Astrocyte (in vitro differentiated cells and primary cell): ENCODE results near the gene PTPN22. TPM values are rescaled to one million over a fixed set of nuclear protein-coding genes. Genes with fewer than 3 reads are reported as not detected.

Experiments
- DNase-seq: peaks from one replicate; pipeline ENCODE4 v3.0.0-alpha.2; 2010; ENCODE audit warnings: low read depth
- FAIRE-seq: peaks from 2 replicates; lab custom pipeline; 2011; peaks lifted over from hg19 to GRCh38; lab: Jason Lieb, UNC
- H2AFZ ChIP-seq: 2 replicates; pipeline ENCODE4 v1.6.0; 2012; ENCODE audit warnings: low read depth, low read length, inconsistent platforms
- H3K27ac ChIP-seq: 2 replicates; pipeline ENCODE4 v1.5.1; 2011; ENCODE audit warnings: low read depth, low read length, inconsistent platforms
- H3K27me3 ChIP-seq: 2 replicates; pipeline ENCODE4 v1.6.0; 2011; ENCODE audit warnings: low read length, inconsistent platforms; ENCODE audit not compliant: insufficient read depth
- H3K36me3 ChIP-seq: 2 replicates; pipeline ENCODE4 v1.5.1; 2011; ENCODE audit warnings: low read length, inconsistent platforms; ENCODE audit not compliant: insufficient read depth
- H3K4me1 ChIP-seq: 2 replicates; pipeline ENCODE4 v1.5.1; 2011; ENCODE audit warnings: low read length, inconsistent platforms; ENCODE audit not compliant: insufficient read depth
- H3K4me2 ChIP-seq: 2 replicates; pipeline ENCODE4 v1.6.0; 2012; ENCODE audit warnings: low read length, inconsistent platforms
- H3K4me3 ChIP-seq: 2 replicates; pipeline ENCODE4 v1.5.1; 2011; ENCODE audit warnings: low read depth, mild to moderate bottlenecking, low read length, inconsistent platforms; ENCODE audit not compliant: insufficient read depth
- H3K79me2 ChIP-seq: 2 replicates; pipeline ENCODE4 v1.6.0; 2012; ENCODE audit warnings: mild to moderate bottlenecking, low read length, inconsistent platforms; ENCODE audit not compliant: insufficient read depth
- H3K9ac ChIP-seq: 2 replicates; pipeline ENCODE4 v1.6.0; 2012; ENCODE audit warnings: mild to moderate bottlenecking, low read length, inconsistent platforms
- H3K9me3 ChIP-seq: 2 replicates; pipeline ENCODE4 v1.5.1; 2012; ENCODE audit warnings: low read depth, mild to moderate bottlenecking, low read length, inconsistent platforms; ENCODE audit not compliant: insufficient read depth
- H4K20me1 ChIP-seq: 2 replicates; pipeline ENCODE4 v1.6.0; 2012; ENCODE audit warnings: low read length, inconsistent platforms; ENCODE audit not compliant: insufficient read depth
- H3K27ac Mint-ChIP-seq: one replicate; pipeline ENCODE4 v1.8.0; 2021; ENCODE audit warnings: mild to moderate bottlenecking, mixed read lengths; ENCODE audit not compliant: unreplicated experiment
- H3K27me3 Mint-ChIP-seq: one replicate; pipeline ENCODE4 v1.8.0; 2021; ENCODE audit warnings: low read depth, mixed read lengths; ENCODE audit not compliant: unreplicated experiment
- H3K36me3 Mint-ChIP-seq: one replicate; pipeline ENCODE4 v1.8.0; 2021; ENCODE audit warnings: low read depth, mixed read lengths; ENCODE audit not compliant: unreplicated experiment
- H3K4me1 Mint-ChIP-seq: one replicate; pipeline ENCODE4 v1.8.0; 2021; ENCODE audit warnings: low read depth, mixed read lengths; ENCODE audit not compliant: unreplicated experiment
- H3K4me3 Mint-ChIP-seq: one replicate; pipeline ENCODE4 v1.8.0; 2021; ENCODE audit warnings: mild to moderate bottlenecking, moderate library complexity, mixed read lengths; ENCODE audit not compliant: unreplicated experiment
- H3K9me3 Mint-ChIP-seq: one replicate; pipeline ENCODE4 v1.8.0; 2021; ENCODE audit warnings: mild to moderate bottlenecking, mixed read lengths; ENCODE audit not compliant: unreplicated experiment
- EZH2 ChIP-seq: IDR thresholded peaks from 2 replicates; pipeline ENCODE4 v1.6.1; 2012; ENCODE audit warnings: mild to moderate bottlenecking, low read length, inconsistent platforms; ENCODE audit not compliant: insufficient read depth
- total RNA-seq: library from RNA; stranded (reverse); gene quantifications from 2 replicates; pipeline ENCODE4 v1.2.1, GENCODE V29; 2021
- TF ChIP-seq, protein P1 (sequence below): IDR thresholded peaks from 2 replicates; pipeline ENCODE4 v1.5.1; 2011; ENCODE audit warnings: low read depth, mild to moderate bottlenecking, inconsistent platforms, low read length, moderate library complexity; ENCODE audit not compliant: insufficient read depth

PTPN22 gene
- total RNA-seq, 1 donor from 2014 or later = 1.3 TPM

DNA sequence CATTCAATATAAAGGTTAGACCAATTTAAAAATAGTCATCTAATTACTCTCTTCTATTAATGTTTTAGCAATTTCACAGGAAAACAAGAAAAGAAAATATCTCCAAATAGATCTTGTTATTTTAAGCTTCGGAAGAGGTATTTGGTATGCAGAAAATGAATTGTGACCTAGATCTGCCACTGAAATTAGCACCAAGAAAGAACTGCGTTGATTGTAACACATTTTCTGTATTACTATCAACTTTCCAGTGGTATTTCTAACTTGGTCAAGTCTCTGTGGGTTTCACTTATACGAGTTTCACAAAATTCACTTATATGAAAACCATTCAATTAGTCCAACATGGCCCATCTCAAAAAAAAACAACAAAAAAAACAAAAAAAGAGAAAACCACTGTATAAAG lies 71.0 kb downstream of the PTPN22 start:
- Histone ChIP-seq H3K4me2 (no peak overlapping the region), H3K27me3 (no peaks in the 10 kb centered on the region), H3K9me3 (no peaks in the 10 kb centered on the region), H2AFZ (no peak overlapping the region), H3K4me3 (no peak overlapping the region), H3K36me3 (peaks cover 7% of the 10 kb centered on the region), H3K79me2 (peaks cover 82% of the 10 kb centered on the region), H3K9ac (no peak overlapping the region), H4K20me1 (peaks cover 39% of the 10 kb centered on the region), H3K27ac (no peak overlapping the region), H3K4me1 (peaks cover 5% of the 10 kb centered on the region)
- Mint-ChIP-seq H3K4me1 (peaks cover 14% of the 10 kb centered on the region), H3K9me3 (no peaks in the 10 kb centered on the region), H3K4me3 (no peak overlapping the region), H3K27me3 (no peaks in the 10 kb centered on the region), H3K27ac (no peak overlapping the region), H3K36me3 (peaks cover 3% of the 10 kb centered on the region)
- TF ChIP-seq EZH2 = no peak
- TF ChIP-seq, protein P1, sequence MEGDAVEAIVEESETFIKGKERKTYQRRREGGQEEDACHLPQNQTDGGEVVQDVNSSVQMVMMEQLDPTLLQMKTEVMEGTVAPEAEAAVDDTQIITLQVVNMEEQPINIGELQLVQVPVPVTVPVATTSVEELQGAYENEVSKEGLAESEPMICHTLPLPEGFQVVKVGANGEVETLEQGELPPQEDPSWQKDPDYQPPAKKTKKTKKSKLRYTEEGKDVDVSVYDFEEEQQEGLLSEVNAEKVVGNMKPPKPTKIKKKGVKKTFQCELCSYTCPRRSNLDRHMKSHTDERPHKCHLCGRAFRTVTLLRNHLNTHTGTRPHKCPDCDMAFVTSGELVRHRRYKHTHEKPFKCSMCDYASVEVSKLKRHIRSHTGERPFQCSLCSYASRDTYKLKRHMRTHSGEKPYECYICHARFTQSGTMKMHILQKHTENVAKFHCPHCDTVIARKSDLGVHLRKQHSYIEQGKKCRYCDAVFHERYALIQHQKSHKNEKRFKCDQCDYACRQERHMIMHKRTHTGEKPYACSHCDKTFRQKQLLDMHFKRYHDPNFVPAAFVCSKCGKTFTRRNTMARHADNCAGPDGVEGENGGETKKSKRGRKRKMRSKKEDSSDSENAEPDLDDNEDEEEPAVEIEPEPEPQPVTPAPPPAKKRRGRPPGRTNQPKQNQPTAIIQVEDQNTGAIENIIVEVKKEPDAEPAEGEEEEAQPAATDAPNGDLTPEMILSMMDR = no peak
- DNase-seq = no peak
- no peak for FAIRE-seq

DNA sequence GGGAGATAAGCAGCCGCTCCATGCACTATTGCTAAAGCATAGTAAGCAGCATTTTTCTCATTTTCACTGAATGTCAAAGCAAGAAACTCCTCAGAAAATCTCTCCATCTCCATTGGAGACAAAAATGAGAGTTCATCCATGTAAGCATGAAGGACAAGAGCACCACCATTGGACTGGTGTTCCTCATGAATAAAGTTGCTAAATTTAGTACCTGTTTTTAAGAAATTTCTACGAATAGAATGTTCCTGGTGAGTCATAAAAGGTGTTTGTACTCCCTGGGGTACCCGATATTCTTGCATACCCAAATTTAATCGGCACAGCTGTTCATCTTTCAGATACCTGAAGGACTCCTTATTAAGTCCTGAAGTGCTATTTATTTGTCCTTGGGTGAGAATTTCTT lies 74.0 kb downstream of the PTPN22 start:
- H3K4me2 ChIP-seq = no peak overlapping the region
- Mint-ChIP-seq H3K9me3 (no peaks in the 10 kb centered on the region), H3K4me3 (no peak overlapping the region), H3K4me1 (peaks cover 6% of the 10 kb centered on the region), H3K27me3 (no peaks in the 10 kb centered on the region), H3K36me3 (peaks cover 5% of the 10 kb centered on the region), H3K27ac (no peak overlapping the region)
- no peaks in the 10 kb centered on the region for H3K9me3 ChIP-seq
- H3K4me3 ChIP-seq = no peak overlapping the region
- no peaks in the 10 kb centered on the region for H3K27me3 ChIP-seq
- H3K36me3 ChIP-seq = peaks cover 13% of the 10 kb centered on the region
- FAIRE-seq (no peak), DNase-seq (no peak)
- peaks cover 33% of the 10 kb centered on the region for H4K20me1 ChIP-seq
- peaks cover 72% of the 10 kb centered on the region for H3K79me2 ChIP-seq
- peaks cover 6% of the 10 kb centered on the region for H3K4me1 ChIP-seq
- no peak for TF ChIP-seq EZH2
- TF ChIP-seq, protein P1 = no peak
- no peak overlapping the region for H2AFZ ChIP-seq
- no peak overlapping the region for H3K27ac ChIP-seq
- no peak overlapping the region for H3K9ac ChIP-seq

DNA sequence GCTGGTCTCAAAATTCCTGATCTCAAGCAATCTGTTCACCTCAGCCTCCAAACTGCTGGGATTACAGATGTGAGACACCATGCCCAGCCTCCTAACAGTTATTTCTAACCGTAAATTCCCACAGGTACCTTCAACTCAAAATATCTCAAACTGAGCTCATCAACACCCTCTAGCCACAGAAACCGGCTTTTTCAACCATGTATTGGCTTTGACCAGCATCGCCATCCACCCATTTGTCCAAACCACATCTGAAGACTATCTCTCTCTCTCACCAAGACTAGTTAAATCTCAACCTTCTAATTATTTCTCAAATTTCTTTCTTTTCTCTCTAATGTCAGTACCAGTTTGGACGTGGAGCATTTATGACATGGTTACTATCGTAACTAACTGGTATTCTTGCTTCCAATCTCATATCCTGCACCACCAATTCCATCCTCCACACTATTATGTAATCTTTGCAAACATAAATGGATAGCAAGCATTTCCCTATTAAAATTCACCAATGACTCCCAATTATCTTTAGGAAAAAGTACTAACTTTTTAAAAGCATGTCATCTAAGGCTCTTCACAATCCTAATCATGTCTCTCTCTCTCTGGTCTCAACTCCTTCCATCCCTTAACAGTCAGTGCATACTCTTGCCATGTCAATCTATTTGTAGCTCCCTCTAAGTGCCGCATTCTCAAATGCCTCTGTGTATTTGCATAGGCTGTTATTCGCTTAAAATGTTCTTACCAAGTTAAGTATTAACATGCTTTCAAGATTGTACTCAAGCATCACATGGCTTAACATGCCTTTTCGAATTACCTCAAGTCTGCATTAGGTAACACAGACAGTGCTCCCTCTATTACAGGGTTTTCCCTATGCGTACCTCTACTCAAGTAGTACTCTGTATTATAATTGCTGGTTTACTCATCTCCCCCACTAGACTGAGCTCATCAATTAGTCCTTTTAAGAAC lies 77.4 kb downstream of the PTPN22 start:
- Histone ChIP-seq H3K9ac (no peak overlapping the region), H3K27ac (no peak overlapping the region), H4K20me1 (peaks cover 26% of the 10 kb centered on the region), H3K79me2 (peaks cover 69% of the 10 kb centered on the region), H2AFZ (no peak overlapping the region), H3K4me1 (peaks cover 6% of the 10 kb centered on the region), H3K9me3 (no peaks in the 10 kb centered on the region), H3K4me3 (no peak overlapping the region), H3K36me3 (peaks cover 13% of the 10 kb centered on the region), H3K4me2 (no peak overlapping the region), H3K27me3 (no peaks in the 10 kb centered on the region)
- H3K36me3 Mint-ChIP-seq = peaks cover 5% of the 10 kb centered on the region
- no peaks in the 10 kb centered on the region for H3K9me3 Mint-ChIP-seq
- DNase-seq (no peak), FAIRE-seq (no peak)
- H3K27me3 Mint-ChIP-seq = no peaks in the 10 kb centered on the region
- no peak overlapping the region for H3K27ac Mint-ChIP-seq
- TF ChIP-seq EZH2 = no peak
- TF ChIP-seq, protein P1 = no peak
- H3K4me1 Mint-ChIP-seq = peaks cover 3% of the 10 kb centered on the region
- H3K4me3 Mint-ChIP-seq = no peak overlapping the region
